ENCODE data around the gene FOXP2. TPM values are rescaled to one million over a fixed set of nuclear protein-coding genes. Genes with fewer than 3 reads are reported as not detected.

FOXP2 gene
- total and polyA plus RNA-seq, 10 of the 15 experiments (the other 5 are each of a cell fraction or from before 2014, with no cell fraction given), result 0.99 to 2.5 (median 1.8) TPM

GRCh38 chr7:114740095-114740494, 325.5 kb downstream of the FOXP2 start:
- no peak for DNase-seq (ENCODE audit: low read depth, low spot score)
- no TSS peak for BruUV-seq (replicated peaks)
- POLR2A ChIA-PET, result no interaction called here
- no peak for ATAC-seq
- in situ Hi-C loops (cut with MboI), result no loop called here
- no peak for FAIRE-seq
- H3K27ac ChIP-seq (ENCODE audit: control insufficient read depth, insufficient read depth), result no peak overlapping the region
- 89% methylated on average over 2 of the region's 2 CpGs for WGBS (ENCODE audit: insufficient coverage, insufficient replicate concordance, low lambda C conversion rate, missing lambda C conversion rate)
- no peak overlapping the region for H3K9ac ChIP-seq (ENCODE audit: control insufficient read depth, insufficient read depth, low read length)
- no peaks in the 10 kb centered on the region for H3K36me3 ChIP-seq (ENCODE audit: control insufficient read depth in 2 of 2, insufficient read depth in 2 of 2, low read length in 1 of 2)
- H3K4me3 ChIP-seq, result no peak overlapping the region
- SMC1A ChIA-PET (ENCODE audit: uncharacterized antibody, unreplicated experiment), result interaction anchor here (1.1 kb wide), 1 partner anchor 11 kb away, joined by 4 read pairs; no protein-coding TSS in a partner anchor
- H3K27me3 ChIP-seq (replicated peaks in 1 of 2; ENCODE audit: control insufficient read depth in 2 of 2, insufficient read depth in 2 of 2, low read length in 1 of 2), result no peaks in the 10 kb centered on the region
- RAD21 ChIA-PET (ENCODE audit: unreplicated experiment), result no interaction called here
- H3K4me1 ChIP-seq (ENCODE audit: control insufficient read depth, insufficient read depth, low read length), result no peaks in the 10 kb centered on the region
- intact Hi-C loops (cut with micrococcal nuclease; ENCODE audit: unreplicated experiment), result no loop called here
- H2AFZ ChIP-seq (ENCODE audit: control insufficient read depth, low read depth, low read length), result no peak overlapping the region
- no peak overlapping the region for H3K4me2 ChIP-seq (ENCODE audit: control insufficient read depth, insufficient read depth)
- no peaks in the 10 kb centered on the region for H3K9me3 ChIP-seq (replicated peaks; ENCODE audit: control insufficient read depth, insufficient read depth, low read length)
- H3K79me2 ChIP-seq (ENCODE audit: control insufficient read depth, insufficient read depth, low read length), result no peaks in the 10 kb centered on the region
- no peak for TF ChIP-seq SUZ12 (IDR thresholded peaks at IDR 0.05; ENCODE audit: unreplicated experiment)
- TF ChIP-seq WRNIP1 (IDR thresholded peaks at IDR 0.05; ENCODE audit: borderline replicate concordance, low read depth, low read length), result no peak
- TF ChIP-seq IKZF1 (conservative IDR thresholded peaks at IDR 0.05), result no peak
- TF ChIP-seq CEBPZ (IDR thresholded peaks at IDR 0.05; ENCODE audit: low read depth, low read length), result no peak
- TF ChIP-seq NFYB (IDR thresholded peaks at IDR 0.05; ENCODE audit: insufficient read depth, low read depth, low read length), result no peak
- no peak for TF ChIP-seq ZNF217 (IDR thresholded peaks at IDR 0.05)
- TF ChIP-seq ETV6 (conservative IDR thresholded peaks at IDR 0.05 in 1 of 2, IDR thresholded peaks at IDR 0.05 in 1 of 2; ENCODE audit: borderline replicate concordance in 1 of 2, low read depth in 1 of 2), result no peak
- no peak for TF ChIP-seq ZNF622 (IDR thresholded peaks at IDR 0.05)
- H4K20me1 ChIP-seq (ENCODE audit: control insufficient read depth, insufficient read depth), result no peaks in the 10 kb centered on the region
- CTCF ChIA-PET, result interaction anchor here (1.1 kb wide), 1 partner anchor 200 kb away, joined by 3 read pairs; no protein-coding TSS in a partner anchor

All from GM12878 (cell line).